GM23338 (cell line): ENCODE results near the gene TRIB2. TPM values are rescaled to one million over a fixed set of nuclear protein-coding genes. Genes with fewer than 3 reads are reported as not detected.

Source experiments
- ATAC-seq: fragments of 200-7000 bp; cut with Tn5 transposase; 3 replicates; pipeline ENCODE4 v1.9.1; 2020
- DNase-seq: peaks from one replicate; pipeline ENCODE4 v3.0.0-alpha.2; 2015; ENCODE audit warnings: low spot score
- H2AFZ ChIP-seq: fragments of 200-600 bp; sonication (generic); 2 replicates; pipeline ENCODE4 v1.8.0; 2016; ENCODE audit warnings: antibody characterized with exemption, mild to moderate bottlenecking, moderate library complexity
- H3F3A ChIP-seq: fragments of 200-600 bp; sonication (generic); replicated peaks from 2 replicates; pipeline ENCODE4 v1.8.0; 2017; ENCODE audit warnings: antibody characterized with exemption, mixed run types, low read depth
- H3K27ac ChIP-seq: fragments of 200-600 bp; sonication (generic); 2 replicates; pipeline ENCODE4 v1.6.1; 2016; ENCODE audit warnings: low read depth
- H3K27me3 ChIP-seq: fragments of 200-600 bp; sonication (generic); 2 replicates; pipeline ENCODE4 v1.8.0; 2016; ENCODE audit warnings: mild to moderate bottlenecking, mixed run types, moderate library complexity; ENCODE audit not compliant: insufficient read depth
- H3K36me3 ChIP-seq: fragments of 200-600 bp; sonication (generic); 2 replicates; pipeline ENCODE4 v1.8.0; 2016; ENCODE audit warnings: mild to moderate bottlenecking; ENCODE audit not compliant: insufficient read depth
- H3K4me1 ChIP-seq: fragments of 200-600 bp; sonication (generic); 2 replicates; pipeline ENCODE4 v1.8.0; 2016; ENCODE audit warnings: mild to moderate bottlenecking, moderate library complexity; ENCODE audit not compliant: insufficient read depth
- H3K4me2 ChIP-seq: fragments of 200-600 bp; sonication (generic); 2 replicates; pipeline ENCODE4 v1.7.1; 2017; ENCODE audit warnings: mixed run types
- H3K4me3 ChIP-seq: fragments of 200-600 bp; sonication (generic); 2 replicates; pipeline ENCODE4 v1.6.1; 2016; ENCODE audit warnings: mixed run types
- H3K79me2 ChIP-seq: fragments of 200-600 bp; sonication (generic); replicated peaks from 2 replicates; pipeline ENCODE4 v1.8.0; 2017; ENCODE audit warnings: mild to moderate bottlenecking; ENCODE audit not compliant: insufficient read depth
- H3K9me2 ChIP-seq: fragments of 200-600 bp; sonication (generic); 2 replicates; pipeline ENCODE4 v1.8.0; 2017; ENCODE audit not compliant: insufficient read depth
- H4K20me1 ChIP-seq: fragments of 200-600 bp; sonication (generic); replicated peaks from 2 replicates; pipeline ENCODE4 v1.8.0; 2017; ENCODE audit warnings: mild to moderate bottlenecking; ENCODE audit not compliant: insufficient read depth
- H3K27ac Mint-ChIP-seq: 2 replicates; pipeline ENCODE4 v1.8.0; 2020; ENCODE audit warnings: inconsistent platforms, mild to moderate bottlenecking, moderate library complexity, mixed read lengths
- H3K27me3 Mint-ChIP-seq: 3 replicates; pipeline ENCODE4 v1.8.0; 2022; ENCODE audit warnings: low read depth, mild to moderate bottlenecking, moderate library complexity, mixed read lengths, inconsistent platforms; ENCODE audit not compliant: insufficient read depth, poor library complexity
- H3K36me3 Mint-ChIP-seq: 3 replicates; pipeline ENCODE4 v1.8.0; 2021; ENCODE audit warnings: low read depth, mild to moderate bottlenecking, inconsistent platforms, moderate library complexity, mixed read lengths
- H3K4me1 Mint-ChIP-seq: 3 replicates; pipeline ENCODE4 v1.8.0; 2020; ENCODE audit warnings: mild to moderate bottlenecking, inconsistent platforms, mixed read lengths
- H3K4me3 Mint-ChIP-seq: 3 replicates; pipeline ENCODE4 v1.8.0; 2021; ENCODE audit warnings: moderate library complexity, mild to moderate bottlenecking, inconsistent platforms, mixed read lengths
- H3K9me3 Mint-ChIP-seq: 3 replicates; pipeline ENCODE4 v1.8.0; 2020; ENCODE audit warnings: moderate library complexity, mild to moderate bottlenecking, inconsistent platforms, mixed read lengths
- CREB1 ChIP-seq: fragments of 250-450 bp; sonication (Bioruptor Pico); IDR thresholded peaks from 2 replicates; pipeline ENCODE4 v1.5.0; 2020; ENCODE audit warnings: low read depth, mild to moderate bottlenecking, moderate library complexity
- EZH2 ChIP-seq: fragments of 200-600 bp; sonication (generic); IDR thresholded peaks from one replicate; pipeline ENCODE4 v1.8.0; 2017; ENCODE audit warnings: antibody characterized with exemption, mild to moderate bottlenecking, low read depth; ENCODE audit not compliant: unreplicated experiment
- EZH2phosphoT487 ChIP-seq: fragments of 200-600 bp; sonication (generic); IDR thresholded peaks from one replicate; pipeline ENCODE4 v1.8.1; 2018; ENCODE audit warnings: antibody characterized with exemption; ENCODE audit not compliant: unreplicated experiment
- JUNB ChIP-seq: IDR thresholded peaks from one replicate; pipeline ENCODE4 v1.6.1; 2016; ENCODE audit warnings: antibody characterized with exemption; ENCODE audit not compliant: unreplicated experiment
- NANOG ChIP-seq: IDR thresholded peaks from 2 replicates; pipeline ENCODE4 v1.6.1; 2016; ENCODE audit warnings: antibody characterized with exemption, borderline replicate concordance
- POLR2AphosphoS5 ChIP-seq: IDR thresholded peaks from 2 replicates; pipeline ENCODE4 v1.6.1; 2016; ENCODE audit warnings: antibody characterized with exemption, low read depth
- STAT1 ChIP-seq: IDR thresholded peaks from one replicate; pipeline ENCODE4 v1.6.1; 2016; ENCODE audit warnings: antibody characterized with exemption; ENCODE audit not compliant: unreplicated experiment
- ZNF114 ChIP-seq: fragments of 250-450 bp; sonication (Bioruptor Pico); IDR thresholded peaks from 2 replicates; pipeline ENCODE4 v1.5.0; 2020; ENCODE audit warnings: mild to moderate bottlenecking, moderate library complexity
- ZNF331 ChIP-seq: fragments of 250-450 bp; sonication (Bioruptor Pico); IDR thresholded peaks from 2 replicates; pipeline ENCODE4 v1.5.0; 2020; ENCODE audit warnings: low read depth, mild to moderate bottlenecking, moderate library complexity
- polyA plus RNA-seq: library from polyadenylated mRNA; unstranded; fragments of >200 nt; fragmentation: Nextera tagmentation; extraction: Ambion mirVana; gene quantifications from 2 replicates; pipeline ENCODE4 v1.2.1, GENCODE V29; 2016
- total RNA-seq: library from RNA; depleted of rRNA; stranded (reverse); fragments of >200 nt; shearing (Covaris generic); gene quantifications from 2 replicates; pipeline ENCODE4 v1.2.3, GENCODE V29; 2014
- TF ChIP-seq, protein P1 (sequence below): fragments of 250-450 bp; sonication (Bioruptor Pico); IDR thresholded peaks from 2 replicates; pipeline ENCODE4 v1.5.0; 2020; ENCODE audit warnings: mild to moderate bottlenecking, moderate library complexity
- TF ChIP-seq, protein P2 (sequence below): IDR thresholded peaks from 2 replicates; pipeline ENCODE4 v1.6.1; 2016; ENCODE audit warnings: antibody characterized with exemption
- TF ChIP-seq, protein P3 (sequence below), 2 experiments: fragments of 200-600 bp in 1 of 2; sonication (generic) in 1 of 2; conservative IDR thresholded peaks; 2 replicates each; pipeline versions ENCODE4 v1.5.1 to v1.6.1; 2016 to 2017; ENCODE audit warnings: antibody characterized with exemption in 2 of 2, low read depth in 2 of 2, mild to moderate bottlenecking in 2 of 2, moderate library complexity in 1 of 2
- TF ChIP-seq, protein P4 (sequence below): IDR thresholded peaks from one replicate; pipeline ENCODE4 v1.6.1; 2018; ENCODE audit warnings: antibody characterized with exemption; ENCODE audit not compliant: unreplicated experiment

TRIB2 gene
- total and polyA plus RNA-seq, 2 experiments from 2014 or later: 40.3 to 109 TPM

DNA sequence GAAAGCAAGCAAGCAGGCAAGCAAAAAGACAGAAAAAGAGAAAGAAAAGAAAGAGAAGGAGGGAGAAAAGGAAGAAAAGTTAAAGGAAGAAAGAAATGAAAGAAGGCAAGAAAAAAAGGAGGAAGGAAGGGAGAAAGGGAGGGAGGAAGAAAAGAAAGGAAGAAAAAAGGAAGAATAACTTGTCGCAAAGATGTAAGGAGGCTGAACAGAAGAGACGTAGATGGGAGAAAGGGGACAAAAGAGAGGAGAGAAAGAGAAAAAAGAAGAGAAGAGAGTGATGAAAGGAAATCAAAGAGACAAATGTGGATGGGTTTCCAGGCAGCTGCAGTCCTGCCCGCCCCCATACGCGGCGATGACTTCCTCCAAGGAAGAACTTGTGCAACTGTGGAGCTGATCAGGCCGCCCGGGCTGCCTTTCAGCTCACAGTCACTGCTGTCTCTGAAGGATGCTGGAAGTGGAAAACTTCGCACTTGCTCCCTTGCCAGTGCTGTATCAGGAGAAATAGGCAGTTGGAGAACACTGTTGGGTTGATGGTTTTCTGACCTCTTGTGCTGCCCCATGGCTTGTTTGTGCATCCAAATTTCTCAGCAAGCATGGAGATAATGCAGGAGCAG is 52.9 kb downstream of the TRIB2 start:
- Mint-ChIP-seq H3K4me1 (peaks cover 52% of the 10 kb centered on the region), H3K9me3 (no peaks in the 10 kb centered on the region), H3K36me3 (no peaks in the 10 kb centered on the region; the same call in 2 of the 3 replicates), H3K4me3 (no peak overlapping the region), H3K27ac (no peak overlapping the region), H3K27me3 (peaks cover 10% of the 10 kb centered on the region)
- no peaks in the 10 kb centered on the region for H3K36me3 ChIP-seq
- DNase-seq (peak; percentile 17), ATAC-seq (peak; percentile 29; the same call in 2 of the 3 replicates)
- peaks cover 43% of the 10 kb centered on the region for H3K4me1 ChIP-seq
- H4K20me1 ChIP-seq: no peaks in the 10 kb centered on the region
- H3K4me2 ChIP-seq: peak overlapping the region; percentile 68
- TF ChIP-seq NANOG (no peak), STAT1 (no peak), JUNB (no peak), EZH2phosphoT487 (no peak), EZH2 (no peak), ZNF114 (CRISPR knock-in tag) (no peak), ZNF331 (CRISPR knock-in tag) (no peak), POLR2AphosphoS5 (no peak), CREB1 (no peak)
- TF ChIP-seq, protein P1, sequence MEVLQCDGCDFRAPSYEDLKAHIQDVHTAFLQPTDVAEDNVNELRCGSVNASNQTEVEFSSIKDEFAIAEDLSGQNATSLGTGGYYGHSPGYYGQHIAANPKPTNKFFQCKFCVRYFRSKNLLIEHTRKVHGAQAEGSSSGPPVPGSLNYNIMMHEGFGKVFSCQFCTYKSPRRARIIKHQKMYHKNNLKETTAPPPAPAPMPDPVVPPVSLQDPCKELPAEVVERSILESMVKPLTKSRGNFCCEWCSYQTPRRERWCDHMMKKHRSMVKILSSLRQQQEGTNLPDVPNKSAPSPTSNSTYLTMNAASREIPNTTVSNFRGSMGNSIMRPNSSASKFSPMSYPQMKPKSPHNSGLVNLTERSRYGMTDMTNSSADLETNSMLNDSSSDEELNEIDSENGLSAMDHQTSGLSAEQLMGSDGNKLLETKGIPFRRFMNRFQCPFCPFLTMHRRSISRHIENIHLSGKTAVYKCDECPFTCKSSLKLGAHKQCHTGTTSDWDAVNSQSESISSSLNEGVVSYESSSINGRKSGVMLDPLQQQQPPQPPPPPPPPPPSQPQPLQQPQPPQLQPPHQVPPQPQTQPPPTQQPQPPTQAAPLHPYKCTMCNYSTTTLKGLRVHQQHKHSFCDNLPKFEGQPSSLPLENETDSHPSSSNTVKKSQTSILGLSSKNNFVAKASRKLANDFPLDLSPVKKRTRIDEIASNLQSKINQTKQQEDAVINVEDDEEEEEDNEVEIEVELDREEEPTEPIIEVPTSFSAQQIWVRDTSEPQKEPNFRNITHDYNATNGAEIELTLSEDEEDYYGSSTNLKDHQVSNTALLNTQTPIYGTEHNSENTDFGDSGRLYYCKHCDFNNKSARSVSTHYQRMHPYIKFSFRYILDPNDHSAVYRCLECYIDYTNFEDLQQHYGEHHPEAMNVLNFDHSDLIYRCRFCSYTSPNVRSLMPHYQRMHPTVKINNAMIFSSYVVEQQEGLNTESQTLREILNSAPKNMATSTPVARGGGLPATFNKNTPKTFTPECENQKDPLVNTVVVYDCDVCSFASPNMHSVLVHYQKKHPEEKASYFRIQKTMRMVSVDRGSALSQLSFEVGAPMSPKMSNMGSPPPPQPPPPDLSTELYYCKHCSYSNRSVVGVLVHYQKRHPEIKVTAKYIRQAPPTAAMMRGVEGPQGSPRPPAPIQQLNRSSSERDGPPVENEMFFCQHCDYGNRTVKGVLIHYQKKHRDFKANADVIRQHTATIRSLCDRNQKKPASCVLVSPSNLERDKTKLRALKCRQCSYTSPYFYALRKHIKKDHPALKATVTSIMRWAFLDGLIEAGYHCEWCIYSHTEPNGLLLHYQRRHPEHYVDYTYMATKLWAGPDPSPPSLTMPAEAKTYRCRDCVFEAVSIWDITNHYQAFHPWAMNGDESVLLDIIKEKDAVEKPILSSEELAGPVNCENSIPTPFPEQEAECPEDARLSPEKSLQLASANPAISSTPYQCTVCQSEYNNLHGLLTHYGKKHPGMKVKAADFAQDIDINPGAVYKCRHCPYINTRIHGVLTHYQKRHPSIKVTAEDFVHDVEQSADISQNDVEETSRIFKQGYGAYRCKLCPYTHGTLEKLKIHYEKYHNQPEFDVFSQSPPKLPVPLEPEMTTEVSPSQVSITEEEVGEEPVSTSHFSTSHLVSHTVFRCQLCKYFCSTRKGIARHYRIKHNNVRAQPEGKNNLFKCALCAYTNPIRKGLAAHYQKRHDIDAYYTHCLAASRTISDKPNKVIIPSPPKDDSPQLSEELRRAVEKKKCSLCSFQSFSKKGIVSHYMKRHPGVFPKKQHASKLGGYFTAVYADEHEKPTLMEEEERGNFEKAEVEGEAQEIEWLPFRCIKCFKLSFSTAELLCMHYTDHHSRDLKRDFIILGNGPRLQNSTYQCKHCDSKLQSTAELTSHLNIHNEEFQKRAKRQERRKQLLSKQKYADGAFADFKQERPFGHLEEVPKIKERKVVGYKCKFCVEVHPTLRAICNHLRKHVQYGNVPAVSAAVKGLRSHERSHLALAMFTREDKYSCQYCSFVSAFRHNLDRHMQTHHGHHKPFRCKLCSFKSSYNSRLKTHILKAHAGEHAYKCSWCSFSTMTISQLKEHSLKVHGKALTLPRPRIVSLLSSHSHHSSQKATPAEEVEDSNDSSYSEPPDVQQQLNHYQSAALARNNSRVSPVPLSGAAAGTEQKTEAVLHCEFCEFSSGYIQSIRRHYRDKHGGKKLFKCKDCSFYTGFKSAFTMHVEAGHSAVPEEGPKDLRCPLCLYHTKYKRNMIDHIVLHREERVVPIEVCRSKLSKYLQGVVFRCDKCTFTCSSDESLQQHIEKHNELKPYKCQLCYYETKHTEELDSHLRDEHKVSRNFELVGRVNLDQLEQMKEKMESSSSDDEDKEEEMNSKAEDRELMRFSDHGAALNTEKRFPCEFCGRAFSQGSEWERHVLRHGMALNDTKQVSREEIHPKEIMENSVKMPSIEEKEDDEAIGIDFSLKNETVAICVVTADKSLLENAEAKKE (CRISPR knock-in tag): no peak
- TF ChIP-seq, protein P2, sequence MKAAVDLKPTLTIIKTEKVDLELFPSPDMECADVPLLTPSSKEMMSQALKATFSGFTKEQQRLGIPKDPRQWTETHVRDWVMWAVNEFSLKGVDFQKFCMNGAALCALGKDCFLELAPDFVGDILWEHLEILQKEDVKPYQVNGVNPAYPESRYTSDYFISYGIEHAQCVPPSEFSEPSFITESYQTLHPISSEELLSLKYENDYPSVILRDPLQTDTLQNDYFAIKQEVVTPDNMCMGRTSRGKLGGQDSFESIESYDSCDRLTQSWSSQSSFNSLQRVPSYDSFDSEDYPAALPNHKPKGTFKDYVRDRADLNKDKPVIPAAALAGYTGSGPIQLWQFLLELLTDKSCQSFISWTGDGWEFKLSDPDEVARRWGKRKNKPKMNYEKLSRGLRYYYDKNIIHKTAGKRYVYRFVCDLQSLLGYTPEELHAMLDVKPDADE: no peak
- TF ChIP-seq, protein P3, sequence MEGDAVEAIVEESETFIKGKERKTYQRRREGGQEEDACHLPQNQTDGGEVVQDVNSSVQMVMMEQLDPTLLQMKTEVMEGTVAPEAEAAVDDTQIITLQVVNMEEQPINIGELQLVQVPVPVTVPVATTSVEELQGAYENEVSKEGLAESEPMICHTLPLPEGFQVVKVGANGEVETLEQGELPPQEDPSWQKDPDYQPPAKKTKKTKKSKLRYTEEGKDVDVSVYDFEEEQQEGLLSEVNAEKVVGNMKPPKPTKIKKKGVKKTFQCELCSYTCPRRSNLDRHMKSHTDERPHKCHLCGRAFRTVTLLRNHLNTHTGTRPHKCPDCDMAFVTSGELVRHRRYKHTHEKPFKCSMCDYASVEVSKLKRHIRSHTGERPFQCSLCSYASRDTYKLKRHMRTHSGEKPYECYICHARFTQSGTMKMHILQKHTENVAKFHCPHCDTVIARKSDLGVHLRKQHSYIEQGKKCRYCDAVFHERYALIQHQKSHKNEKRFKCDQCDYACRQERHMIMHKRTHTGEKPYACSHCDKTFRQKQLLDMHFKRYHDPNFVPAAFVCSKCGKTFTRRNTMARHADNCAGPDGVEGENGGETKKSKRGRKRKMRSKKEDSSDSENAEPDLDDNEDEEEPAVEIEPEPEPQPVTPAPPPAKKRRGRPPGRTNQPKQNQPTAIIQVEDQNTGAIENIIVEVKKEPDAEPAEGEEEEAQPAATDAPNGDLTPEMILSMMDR (conservative IDR thresholded peaks at IDR 0.05; ENCODE audit: low read depth in 2 of 2): no peak
- TF ChIP-seq, protein P4, sequence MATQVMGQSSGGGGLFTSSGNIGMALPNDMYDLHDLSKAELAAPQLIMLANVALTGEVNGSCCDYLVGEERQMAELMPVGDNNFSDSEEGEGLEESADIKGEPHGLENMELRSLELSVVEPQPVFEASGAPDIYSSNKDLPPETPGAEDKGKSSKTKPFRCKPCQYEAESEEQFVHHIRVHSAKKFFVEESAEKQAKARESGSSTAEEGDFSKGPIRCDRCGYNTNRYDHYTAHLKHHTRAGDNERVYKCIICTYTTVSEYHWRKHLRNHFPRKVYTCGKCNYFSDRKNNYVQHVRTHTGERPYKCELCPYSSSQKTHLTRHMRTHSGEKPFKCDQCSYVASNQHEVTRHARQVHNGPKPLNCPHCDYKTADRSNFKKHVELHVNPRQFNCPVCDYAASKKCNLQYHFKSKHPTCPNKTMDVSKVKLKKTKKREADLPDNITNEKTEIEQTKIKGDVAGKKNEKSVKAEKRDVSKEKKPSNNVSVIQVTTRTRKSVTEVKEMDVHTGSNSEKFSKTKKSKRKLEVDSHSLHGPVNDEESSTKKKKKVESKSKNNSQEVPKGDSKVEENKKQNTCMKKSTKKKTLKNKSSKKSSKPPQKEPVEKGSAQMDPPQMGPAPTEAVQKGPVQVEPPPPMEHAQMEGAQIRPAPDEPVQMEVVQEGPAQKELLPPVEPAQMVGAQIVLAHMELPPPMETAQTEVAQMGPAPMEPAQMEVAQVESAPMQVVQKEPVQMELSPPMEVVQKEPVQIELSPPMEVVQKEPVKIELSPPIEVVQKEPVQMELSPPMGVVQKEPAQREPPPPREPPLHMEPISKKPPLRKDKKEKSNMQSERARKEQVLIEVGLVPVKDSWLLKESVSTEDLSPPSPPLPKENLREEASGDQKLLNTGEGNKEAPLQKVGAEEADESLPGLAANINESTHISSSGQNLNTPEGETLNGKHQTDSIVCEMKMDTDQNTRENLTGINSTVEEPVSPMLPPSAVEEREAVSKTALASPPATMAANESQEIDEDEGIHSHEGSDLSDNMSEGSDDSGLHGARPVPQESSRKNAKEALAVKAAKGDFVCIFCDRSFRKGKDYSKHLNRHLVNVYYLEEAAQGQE: no peak
- H3K4me3 ChIP-seq: 0 out of 2 replicates have a peak overlapping the region, but pooled peaks have one; percentile 20
- H3K79me2 ChIP-seq: no peaks in the 10 kb centered on the region
- H3K27me3 ChIP-seq: peaks cover 34% of the 10 kb centered on the region
- no peak overlapping the region for H3K27ac ChIP-seq
- 0 out of 2 replicates have a peak overlapping the region, but pooled peaks have one; percentile 20 for H2AFZ ChIP-seq
- no peaks in the 10 kb centered on the region for H3F3A ChIP-seq
- H3K9me2 ChIP-seq: 0 out of 2 replicates have a peak, but pooled peaks cover 5% of the 10 kb centered on the region
